ENCODE results near the gene SPOCD1.

The SPOCD1 gene

GRCh38 chr1:31761883-31762282 lies 53.9 kb downstream of the SPOCD1 start:
- no peak for TF ChIP-seq NFIC (IDR thresholded peaks at IDR 0.05)
- TF ChIP-seq TAF1 (IDR thresholded peaks at IDR 0.05; ENCODE audit: low read depth) = no peak
- no peak for TF ChIP-seq TEAD4 (IDR thresholded peaks at IDR 0.05)
- no peak for TF ChIP-seq ZBTB7A (IDR thresholded peaks at IDR 0.05; ENCODE audit: low read depth)
- TF ChIP-seq EP300 (IDR thresholded peaks at IDR 0.05; ENCODE audit: borderline replicate concordance) = no peak
- no peak for TF ChIP-seq RAD21 (IDR thresholded peaks at IDR 0.05; ENCODE audit: low read depth)
- TF ChIP-seq TCF12 (IDR thresholded peaks at IDR 0.05; ENCODE audit: low read depth) = no peak
- TF ChIP-seq, protein P1, sequence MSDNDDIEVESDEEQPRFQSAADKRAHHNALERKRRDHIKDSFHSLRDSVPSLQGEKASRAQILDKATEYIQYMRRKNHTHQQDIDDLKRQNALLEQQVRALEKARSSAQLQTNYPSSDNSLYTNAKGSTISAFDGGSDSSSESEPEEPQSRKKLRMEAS (IDR thresholded peaks at IDR 0.05) = no peak
- TF ChIP-seq FOXM1 (IDR thresholded peaks at IDR 0.05; ENCODE audit: borderline replicate concordance, low read depth) = no peak

DNA sequence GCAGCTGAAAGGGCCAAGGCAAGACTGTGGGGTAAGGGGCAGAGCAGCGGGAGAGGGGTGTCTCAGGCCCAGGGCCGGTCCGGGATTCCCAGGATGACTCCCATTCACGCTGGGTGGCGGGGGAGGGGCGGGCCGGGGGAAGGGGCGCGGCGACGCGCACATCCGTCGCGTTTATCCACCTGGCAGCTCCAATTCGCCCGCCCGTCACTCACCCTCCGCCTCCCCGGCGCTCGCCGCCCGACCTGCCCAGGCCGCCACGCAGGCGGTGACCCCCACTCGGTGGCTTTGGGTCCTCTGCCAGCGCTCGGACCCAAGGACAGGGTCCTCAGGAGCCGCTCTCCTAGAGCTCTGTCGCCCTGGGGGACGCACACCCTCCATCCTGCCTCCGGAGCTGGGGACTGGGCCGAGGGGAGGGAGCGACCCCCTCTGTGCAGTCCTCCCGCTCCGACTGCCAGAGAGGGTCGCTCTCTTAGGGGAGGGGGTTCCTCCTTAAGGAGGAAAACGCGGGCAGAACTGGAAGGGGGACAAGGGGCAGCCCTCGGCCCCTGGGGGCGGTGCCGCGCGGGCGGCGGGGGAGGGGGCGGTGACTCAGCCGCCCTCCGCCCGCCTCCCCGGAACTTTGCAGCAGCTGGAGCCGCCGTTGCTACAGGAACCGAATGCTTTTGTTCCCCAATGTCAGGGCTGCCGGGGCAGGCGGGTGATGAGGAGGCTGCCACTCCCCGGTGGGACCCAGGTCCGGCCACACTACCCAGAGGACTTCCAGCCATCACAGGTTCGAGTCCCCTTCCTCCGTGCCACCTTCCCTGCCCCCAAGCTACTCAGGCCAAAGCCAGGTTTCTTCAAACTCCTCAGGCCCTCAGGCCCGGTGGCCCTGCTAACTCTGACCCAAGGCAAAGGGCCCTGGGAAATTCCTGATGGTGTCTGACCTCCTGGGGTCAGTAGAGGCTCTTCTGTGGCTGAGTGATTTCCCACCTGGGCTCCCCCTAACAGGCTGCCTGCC lies 55.1 kb downstream of the SPOCD1 start:
- TF ChIP-seq ZBTB7A (IDR thresholded peaks at IDR 0.05; ENCODE audit: low read depth) = peak; percentile 93; the same call in 1 of the 2 replicates
- TF ChIP-seq CREB1 (IDR thresholded peaks at IDR 0.05; ENCODE audit: low read depth) = no peak
- TF ChIP-seq FOXM1 (IDR thresholded peaks at IDR 0.05; ENCODE audit: borderline replicate concordance, low read depth) = no peak
- TF ChIP-seq EGR1 (IDR thresholded peaks at IDR 0.05) = no peak
- no peak for TF ChIP-seq CEBPB (IDR thresholded peaks at IDR 0.05)

DNA sequence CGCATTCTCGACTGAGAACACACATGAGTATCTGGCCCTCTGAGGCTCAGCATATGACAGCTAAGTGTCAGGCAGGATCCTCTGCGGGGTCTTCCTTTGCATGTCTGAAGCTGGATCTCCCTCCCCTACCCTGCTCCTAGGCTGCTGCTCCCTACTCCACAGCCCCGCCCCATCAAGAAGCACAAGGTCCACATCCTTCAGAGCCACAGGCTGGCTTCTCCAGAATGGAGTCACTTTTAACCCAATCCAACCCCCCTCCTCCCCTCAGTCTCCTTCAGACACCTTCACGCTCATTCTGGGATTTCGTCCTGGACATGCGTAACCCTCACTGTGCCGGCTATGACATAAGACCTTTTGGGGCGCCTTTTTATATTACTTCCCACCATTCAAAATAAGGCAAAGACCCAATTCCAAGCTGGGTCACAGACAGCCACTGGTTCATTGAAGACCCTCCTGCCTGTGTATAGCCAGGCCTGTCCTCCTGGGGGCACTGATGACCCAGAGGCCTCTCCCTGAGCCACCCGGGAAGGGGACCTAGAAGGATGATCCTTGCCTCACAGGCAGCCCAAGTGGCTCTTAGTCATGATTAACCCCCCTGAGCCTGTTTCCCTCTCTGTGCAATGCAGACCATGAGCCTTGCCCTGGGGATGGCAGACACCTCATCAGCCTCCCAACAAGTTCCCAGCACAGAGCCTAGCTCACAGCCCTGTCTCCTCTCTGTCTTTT lies 56.4 kb downstream of the SPOCD1 start:
- no peak for TF ChIP-seq ZBTB7A (IDR thresholded peaks at IDR 0.05; ENCODE audit: low read depth)
- TF ChIP-seq TAF1 (IDR thresholded peaks at IDR 0.05; ENCODE audit: low read depth) = no peak
- TF ChIP-seq TCF12 (IDR thresholded peaks at IDR 0.05; ENCODE audit: low read depth) = no peak
- no peak for TF ChIP-seq RAD21 (IDR thresholded peaks at IDR 0.05; ENCODE audit: low read depth)
- TF ChIP-seq EGR1 (IDR thresholded peaks at IDR 0.05) = no peak
- TF ChIP-seq, protein P1 (IDR thresholded peaks at IDR 0.05) = no peak
- no peak for TF ChIP-seq NFIC (IDR thresholded peaks at IDR 0.05)
- TF ChIP-seq EP300 (IDR thresholded peaks at IDR 0.05; ENCODE audit: borderline replicate concordance) = no peak
- TF ChIP-seq CEBPB (IDR thresholded peaks at IDR 0.05) = no peak
- no peak for TF ChIP-seq TEAD4 (IDR thresholded peaks at IDR 0.05)
- no peak for TF ChIP-seq USF1 (IDR thresholded peaks at IDR 0.05)
- TF ChIP-seq CREB1 (IDR thresholded peaks at IDR 0.05; ENCODE audit: low read depth) = no peak
- no peak for TF ChIP-seq FOXM1 (IDR thresholded peaks at IDR 0.05; ENCODE audit: borderline replicate concordance, low read depth)
- TF ChIP-seq, protein P2, sequence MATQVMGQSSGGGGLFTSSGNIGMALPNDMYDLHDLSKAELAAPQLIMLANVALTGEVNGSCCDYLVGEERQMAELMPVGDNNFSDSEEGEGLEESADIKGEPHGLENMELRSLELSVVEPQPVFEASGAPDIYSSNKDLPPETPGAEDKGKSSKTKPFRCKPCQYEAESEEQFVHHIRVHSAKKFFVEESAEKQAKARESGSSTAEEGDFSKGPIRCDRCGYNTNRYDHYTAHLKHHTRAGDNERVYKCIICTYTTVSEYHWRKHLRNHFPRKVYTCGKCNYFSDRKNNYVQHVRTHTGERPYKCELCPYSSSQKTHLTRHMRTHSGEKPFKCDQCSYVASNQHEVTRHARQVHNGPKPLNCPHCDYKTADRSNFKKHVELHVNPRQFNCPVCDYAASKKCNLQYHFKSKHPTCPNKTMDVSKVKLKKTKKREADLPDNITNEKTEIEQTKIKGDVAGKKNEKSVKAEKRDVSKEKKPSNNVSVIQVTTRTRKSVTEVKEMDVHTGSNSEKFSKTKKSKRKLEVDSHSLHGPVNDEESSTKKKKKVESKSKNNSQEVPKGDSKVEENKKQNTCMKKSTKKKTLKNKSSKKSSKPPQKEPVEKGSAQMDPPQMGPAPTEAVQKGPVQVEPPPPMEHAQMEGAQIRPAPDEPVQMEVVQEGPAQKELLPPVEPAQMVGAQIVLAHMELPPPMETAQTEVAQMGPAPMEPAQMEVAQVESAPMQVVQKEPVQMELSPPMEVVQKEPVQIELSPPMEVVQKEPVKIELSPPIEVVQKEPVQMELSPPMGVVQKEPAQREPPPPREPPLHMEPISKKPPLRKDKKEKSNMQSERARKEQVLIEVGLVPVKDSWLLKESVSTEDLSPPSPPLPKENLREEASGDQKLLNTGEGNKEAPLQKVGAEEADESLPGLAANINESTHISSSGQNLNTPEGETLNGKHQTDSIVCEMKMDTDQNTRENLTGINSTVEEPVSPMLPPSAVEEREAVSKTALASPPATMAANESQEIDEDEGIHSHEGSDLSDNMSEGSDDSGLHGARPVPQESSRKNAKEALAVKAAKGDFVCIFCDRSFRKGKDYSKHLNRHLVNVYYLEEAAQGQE (IDR thresholded peaks at IDR 0.05; ENCODE audit: low read depth) = no peak
- no peak for TF ChIP-seq YY1 (IDR thresholded peaks at IDR 0.05; ENCODE audit: low read depth)

GRCh38 chr1:31758823-31759222 lies 57.0 kb downstream of the SPOCD1 start:
- TF ChIP-seq USF1 (IDR thresholded peaks at IDR 0.05) (no peak), EGR1 (IDR thresholded peaks at IDR 0.05) (no peak), TCF12 (IDR thresholded peaks at IDR 0.05; ENCODE audit: low read depth) (no peak), TEAD4 (IDR thresholded peaks at IDR 0.05) (no peak), EP300 (IDR thresholded peaks at IDR 0.05; ENCODE audit: borderline replicate concordance) (no peak), CEBPB (IDR thresholded peaks at IDR 0.05) (no peak), YY1 (IDR thresholded peaks at IDR 0.05; ENCODE audit: low read depth) (no peak), RAD21 (IDR thresholded peaks at IDR 0.05; ENCODE audit: low read depth) (no peak), CREB1 (IDR thresholded peaks at IDR 0.05; ENCODE audit: low read depth) (no peak), TAF1 (IDR thresholded peaks at IDR 0.05; ENCODE audit: low read depth) (no peak), FOXM1 (IDR thresholded peaks at IDR 0.05; ENCODE audit: borderline replicate concordance, low read depth) (no peak), NFIC (IDR thresholded peaks at IDR 0.05) (no peak), ZBTB7A (IDR thresholded peaks at IDR 0.05; ENCODE audit: low read depth) (no peak)
- TF ChIP-seq, protein P1 (IDR thresholded peaks at IDR 0.05) = no peak
- TF ChIP-seq, protein P2 (IDR thresholded peaks at IDR 0.05; ENCODE audit: low read depth) = no peak

Data from Ishikawa (cell line).